ENCODE data around the gene CDH12. TPM values are rescaled to one million over a fixed set of nuclear protein-coding genes. Genes with fewer than 3 reads are reported as not detected.

CDH12 gene
- total RNA-seq (ENCODE audit: unreplicated experiment): 0.26 TPM
- long read RNA-seq, partial matches to known transcripts: 0 of 1 reads
- long read RNA-seq, other reads (novel, unspliced or antisense): 1 of 1 reads

GRCh38 chr5:22852807-22853660 lies at the start of gene CDH12:
CDH12 (minus strand) TSS chr5:22853344.
- no peaks in the 10 kb centered on the region for H3K36me3 Mint-ChIP-seq (ENCODE audit: low read depth, unreplicated experiment)
- no peaks in the 10 kb centered on the region for H3K9me3 Mint-ChIP-seq (ENCODE audit: unreplicated experiment)
- no peak within 1 kb of the TSS for H3K27ac Mint-ChIP-seq (ENCODE audit: unreplicated experiment)
- no peaks in the 10 kb centered on the region for H3K4me1 Mint-ChIP-seq (ENCODE audit: unreplicated experiment)
- TF ChIP-seq CTCF (IDR thresholded peaks at IDR 0.05; ENCODE audit: unreplicated experiment): no peak
- peak; percentile 52 for DNase-seq (ENCODE audit: low spot score)
- peak within 1 kb of the TSS; percentile 95 for H3K4me3 Mint-ChIP-seq (ENCODE audit: unreplicated experiment)
- H3K27me3 Mint-ChIP-seq (ENCODE audit: unreplicated experiment): no peaks in the 10 kb centered on the region

- H3K36me3 Mint-ChIP-seq (ENCODE audit: low read depth, unreplicated experiment): no peaks in the 10 kb centered on the region
- H3K27ac Mint-ChIP-seq (ENCODE audit: unreplicated experiment): no peak overlapping the region
- no peak for DNase-seq (ENCODE audit: low spot score)
- no peak for TF ChIP-seq CTCF (IDR thresholded peaks at IDR 0.05; ENCODE audit: unreplicated experiment)
- H3K4me1 Mint-ChIP-seq (ENCODE audit: unreplicated experiment): no peaks in the 10 kb centered on the region
- H3K27me3 Mint-ChIP-seq (ENCODE audit: unreplicated experiment): no peaks in the 10 kb centered on the region
- H3K9me3 Mint-ChIP-seq (ENCODE audit: unreplicated experiment): no peaks in the 10 kb centered on the region
- H3K4me3 Mint-ChIP-seq (ENCODE audit: unreplicated experiment): no peak overlapping the region
Observed at GRCh38 chr5:22901885-22902284, 48.7 kb upstream of the CDH12 start.

GRCh38 chr5:22900801-22901310 lies 47.7 kb upstream of the CDH12 start:
- Mint-ChIP-seq H3K27ac (ENCODE audit: unreplicated experiment) (no peak overlapping the region), H3K36me3 (ENCODE audit: low read depth, unreplicated experiment) (no peaks in the 10 kb centered on the region), H3K4me1 (ENCODE audit: unreplicated experiment) (no peaks in the 10 kb centered on the region), H3K27me3 (ENCODE audit: unreplicated experiment) (no peaks in the 10 kb centered on the region), H3K4me3 (ENCODE audit: unreplicated experiment) (no peak overlapping the region), H3K9me3 (ENCODE audit: unreplicated experiment) (no peaks in the 10 kb centered on the region)
- TF ChIP-seq CTCF (IDR thresholded peaks at IDR 0.05; ENCODE audit: unreplicated experiment): no peak
- no peak for DNase-seq (ENCODE audit: low spot score)

GRCh38 chr5:22899341-22899740 lies 46.2 kb upstream of the CDH12 start:
- Mint-ChIP-seq H3K27ac (ENCODE audit: unreplicated experiment) (no peak overlapping the region), H3K36me3 (ENCODE audit: low read depth, unreplicated experiment) (no peaks in the 10 kb centered on the region), H3K4me1 (ENCODE audit: unreplicated experiment) (no peaks in the 10 kb centered on the region), H3K9me3 (ENCODE audit: unreplicated experiment) (no peaks in the 10 kb centered on the region), H3K4me3 (ENCODE audit: unreplicated experiment) (no peak overlapping the region), H3K27me3 (ENCODE audit: unreplicated experiment) (no peaks in the 10 kb centered on the region)
- no peak for DNase-seq (ENCODE audit: low spot score)
- no peak for TF ChIP-seq CTCF (IDR thresholded peaks at IDR 0.05; ENCODE audit: unreplicated experiment)

GRCh38 chr5:22896152-22896551 lies 43.0 kb upstream of the CDH12 start:
- Mint-ChIP-seq H3K27ac (ENCODE audit: unreplicated experiment) (no peak overlapping the region), H3K9me3 (ENCODE audit: unreplicated experiment) (no peaks in the 10 kb centered on the region), H3K27me3 (ENCODE audit: unreplicated experiment) (peaks cover 2% of the 10 kb centered on the region), H3K4me3 (ENCODE audit: unreplicated experiment) (no peak overlapping the region), H3K4me1 (ENCODE audit: unreplicated experiment) (no peaks in the 10 kb centered on the region), H3K36me3 (ENCODE audit: low read depth, unreplicated experiment) (no peaks in the 10 kb centered on the region)
- DNase-seq (ENCODE audit: low spot score): no peak
- no peak for TF ChIP-seq CTCF (IDR thresholded peaks at IDR 0.05; ENCODE audit: unreplicated experiment)

All from endothelial cell (in vitro differentiated cells).